ENCODE data around the gene UXS1. TPM values are rescaled to one million over a fixed set of nuclear protein-coding genes. Genes with fewer than 3 reads are reported as not detected.

Gene UXS1
- total and polyA plus RNA-seq, 2 donors from 2014 or later, result 56.6 to 74.4 TPM

GRCh38 chr2:106197878-106198277, 3.8 kb upstream of the UXS1 start:
- intact Hi-C loops (cut with DNase I), result no loop called here
- H3K27ac ChIP-seq (ENCODE audit: low read depth in 2 of 2, low read length in 2 of 2), result no peak overlapping the region
- peaks cover 4 to 6% (median 5%) of the 10 kb centered on the region in 3 donors for H3K4me1 ChIP-seq (ENCODE audit: control insufficient read depth in 2 of 3, insufficient read depth in 2 of 3, low read depth in 1 of 3, low read length in 3 of 3)
- no peaks in the 10 kb centered on the region for H3K9me3 ChIP-seq (ENCODE audit: control insufficient read depth in 2 of 3, insufficient read depth in 1 of 3, low read length in 3 of 3)
- no peaks in the 10 kb centered on the region for H3K36me3 ChIP-seq (ENCODE audit: control insufficient read depth in 2 of 3, insufficient read depth in 3 of 3, low read length in 3 of 3)
- TF ChIP-seq CTCF (IDR thresholded peaks at IDR 0.05; ENCODE audit: borderline replicate concordance, extremely low read depth, insufficient read depth), result no peak
- DNase-seq, result peak in 3 of 5 donors; percentile 58 to 87 (median 78)
- no peak for FAIRE-seq
- no peak overlapping the region for H3K9ac ChIP-seq (ENCODE audit: low read length in 3 of 3)
- no peak overlapping the region for H3K4me3 ChIP-seq (ENCODE audit: low read length in 3 of 3)
- no peaks in the 10 kb centered on the region for H3K27me3 ChIP-seq (ENCODE audit: control insufficient read depth, insufficient read depth, low read length)

DNA sequence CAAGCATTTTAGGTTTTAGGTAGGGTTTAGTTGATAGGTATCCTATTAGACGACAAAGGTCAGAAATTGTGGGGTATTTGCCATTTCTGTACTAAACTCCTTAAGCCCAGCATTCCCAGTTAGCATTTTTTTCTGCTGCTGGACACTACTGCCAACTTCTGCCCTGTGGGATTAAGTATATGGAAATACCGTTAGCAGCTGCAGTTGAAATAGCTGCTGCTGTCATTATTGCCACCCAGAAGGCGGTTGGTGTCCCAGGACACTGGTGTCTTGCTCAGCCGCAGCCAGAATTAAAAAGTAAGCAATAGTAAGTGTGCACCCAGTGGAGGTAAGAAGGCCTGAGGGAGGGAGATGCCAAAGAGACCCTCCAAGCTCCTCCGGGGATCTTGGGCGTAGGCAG, 1.9 kb upstream of the UXS1 start:
- no peak for TF ChIP-seq CTCF (IDR thresholded peaks at IDR 0.05; ENCODE audit: borderline replicate concordance, extremely low read depth, insufficient read depth)
- H3K27ac ChIP-seq (ENCODE audit: low read depth in 2 of 2, low read length in 2 of 2), result no peak overlapping the region
- intact Hi-C loops (cut with DNase I), result no loop called here
- FAIRE-seq (no peak), DNase-seq (no peak)
- no peaks in the 10 kb centered on the region for H3K9me3 ChIP-seq (ENCODE audit: control insufficient read depth in 2 of 3, insufficient read depth in 1 of 3, low read length in 3 of 3)
- H3K36me3 ChIP-seq (ENCODE audit: control insufficient read depth in 2 of 3, insufficient read depth in 3 of 3, low read length in 3 of 3), result no peaks in the 10 kb centered on the region
- H3K4me3 ChIP-seq (ENCODE audit: low read length in 3 of 3), result no peak overlapping the region
- H3K4me1 ChIP-seq (ENCODE audit: control insufficient read depth in 2 of 3, insufficient read depth in 2 of 3, low read depth in 1 of 3, low read length in 3 of 3), result peaks cover 9 to 12% (median 9%) of the 10 kb centered on the region in 3 donors
- H3K27me3 ChIP-seq (ENCODE audit: control insufficient read depth, insufficient read depth, low read length), result no peaks in the 10 kb centered on the region
- H3K9ac ChIP-seq (ENCODE audit: low read length in 3 of 3), result no peak overlapping the region

GRCh38 chr2:106195456-106195855, 1.4 kb upstream of the UXS1 start:
- Histone ChIP-seq H3K4me3 (ENCODE audit: low read length in 3 of 3) (peak overlapping the region in 1 of 3 donors; percentile 90), H3K36me3 (ENCODE audit: control insufficient read depth in 2 of 3, insufficient read depth in 3 of 3, low read length in 3 of 3) (no peaks in the 10 kb centered on the region), H3K27ac (ENCODE audit: low read depth in 2 of 2, low read length in 2 of 2) (no peak overlapping the region), H3K4me1 (ENCODE audit: control insufficient read depth in 2 of 3, insufficient read depth in 2 of 3, low read depth in 1 of 3, low read length in 3 of 3) (peaks cover 9 to 12% (median 9%) of the 10 kb centered on the region in 3 donors), H3K9me3 (ENCODE audit: control insufficient read depth in 2 of 3, insufficient read depth in 1 of 3, low read length in 3 of 3) (no peaks in the 10 kb centered on the region), H3K27me3 (ENCODE audit: control insufficient read depth, insufficient read depth, low read length) (no peaks in the 10 kb centered on the region), H3K9ac (ENCODE audit: low read length in 3 of 3) (peak overlapping the region in 1 of 3 donors; percentile 76)
- intact Hi-C loops (cut with DNase I), result no loop called here
- no peak for DNase-seq
- no peak for FAIRE-seq
- TF ChIP-seq CTCF (IDR thresholded peaks at IDR 0.05; ENCODE audit: borderline replicate concordance, extremely low read depth, insufficient read depth), result no peak

- TF ChIP-seq CTCF (IDR thresholded peaks at IDR 0.05; ENCODE audit: borderline replicate concordance, extremely low read depth, insufficient read depth), result no peak
- no peak for FAIRE-seq
- Histone ChIP-seq H3K27ac (ENCODE audit: low read depth in 2 of 2, low read length in 2 of 2) (peak overlapping the region; percentile 76 to 82), H3K9ac (ENCODE audit: low read length in 3 of 3) (peak overlapping the region in 2 of 3 donors; percentile 49 to 72), H3K36me3 (ENCODE audit: control insufficient read depth in 2 of 3, insufficient read depth in 3 of 3, low read length in 3 of 3) (no peaks in the 10 kb centered on the region), H3K4me1 (ENCODE audit: control insufficient read depth in 2 of 3, insufficient read depth in 2 of 3, low read depth in 1 of 3, low read length in 3 of 3) (peaks cover 9 to 17% (median 9%) of the 10 kb centered on the region in 3 donors), H3K27me3 (ENCODE audit: control insufficient read depth, insufficient read depth, low read length) (no peaks in the 10 kb centered on the region), H3K9me3 (ENCODE audit: control insufficient read depth in 2 of 3, insufficient read depth in 1 of 3, low read length in 3 of 3) (no peaks in the 10 kb centered on the region), H3K4me3 (ENCODE audit: low read length in 3 of 3) (peak overlapping the region; percentile 31 to 72 (median 53))
- intact Hi-C loops (cut with DNase I), result no loop called here
- DNase-seq, result peak in 2 of 5 donors; percentile 24 to 41
Measured at GRCh38 chr2:106193690-106193976, 468 bp downstream of the UXS1 start.
